Retinal pigment epithelial cell (primary cell): ENCODE data around the gene CDKN2AIP.
A peak's percentile ranks its signal among the peaks of the same experiment; 100 is the strongest.

ENCODE experiments used
- DNase-seq: peaks from one replicate; pipeline ENCODE4 v3.0.0-alpha.2; 2010; ENCODE audit warnings: low read depth
- H3K4me3 ChIP-seq: 2 replicates; pipeline ENCODE4 v1.5.1; 2011; ENCODE audit warnings: mild to moderate bottlenecking, low read length, control low read depth, moderate library complexity
- CTCF ChIP-seq: conservative IDR thresholded peaks from 2 replicates; pipeline ENCODE4 v1.5.1; 2011; ENCODE audit warnings: low read depth, low read length, control low read depth, inconsistent platforms

Gene CDKN2AIP

GRCh38 chr4:183436417-183436816, 8.0 kb upstream of the CDKN2AIP start:
- no peak for DNase-seq
- TF ChIP-seq CTCF, result no peak
- H3K4me3 ChIP-seq, result no peak overlapping the region

DNA sequence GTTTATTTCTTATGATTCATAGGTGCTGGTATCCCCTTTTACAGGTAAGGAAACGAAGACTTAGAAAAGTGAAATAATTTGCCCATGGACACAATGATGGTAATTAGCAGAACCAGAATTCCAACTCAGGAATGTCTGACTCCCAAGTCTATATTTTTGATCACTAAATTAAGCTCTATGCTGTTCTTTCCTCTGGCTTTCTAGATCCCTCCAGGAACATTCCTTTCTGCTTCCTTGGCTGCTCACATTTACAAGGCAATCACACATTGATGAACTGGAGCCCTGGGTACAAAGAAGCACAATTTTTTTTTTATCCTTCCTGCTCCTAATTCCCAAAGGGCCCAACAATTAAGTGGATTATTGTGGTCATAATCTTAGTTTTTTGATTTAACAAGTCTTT, 7.0 kb upstream of the CDKN2AIP start:
- TF ChIP-seq CTCF, result no peak
- no peak for DNase-seq
- no peak overlapping the region for H3K4me3 ChIP-seq

DNA sequence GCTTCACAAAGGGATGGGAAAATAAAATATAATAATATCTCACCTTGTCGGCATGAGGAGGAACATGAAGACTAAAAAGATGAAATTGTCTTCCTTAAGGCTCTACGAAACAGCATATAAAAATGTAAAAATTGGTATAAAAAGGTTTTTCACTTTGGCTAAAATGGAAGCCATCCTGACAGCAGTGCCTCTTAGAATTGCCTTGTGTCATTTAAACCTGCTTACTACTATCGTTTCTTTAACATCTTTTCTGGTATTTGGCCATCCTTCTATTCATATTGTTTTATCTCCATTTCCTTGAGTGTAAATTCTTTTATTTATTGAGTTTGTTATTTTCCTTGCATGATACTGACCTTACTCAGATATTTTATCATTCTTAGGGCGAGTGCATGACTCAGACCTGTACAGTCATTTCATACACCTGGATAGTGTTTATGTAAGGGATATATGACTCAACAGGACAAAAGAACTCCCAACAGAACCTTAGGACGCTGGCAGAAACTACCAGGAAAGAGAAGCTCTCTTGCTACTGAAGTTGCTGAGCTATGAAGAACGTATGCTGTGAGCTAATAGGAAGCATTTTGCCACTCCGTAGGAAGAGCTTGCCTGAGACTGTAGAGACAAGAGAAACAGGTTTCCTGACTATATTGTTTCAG, 5.8 kb upstream of the CDKN2AIP start:
- DNase-seq, result no peak
- TF ChIP-seq CTCF, result no peak
- no peak overlapping the region for H3K4me3 ChIP-seq

GRCh38 chr4:183441276-183441675, 3.2 kb upstream of the CDKN2AIP start:
- no peak for TF ChIP-seq CTCF
- no peak overlapping the region for H3K4me3 ChIP-seq
- DNase-seq, result no peak

DNA sequence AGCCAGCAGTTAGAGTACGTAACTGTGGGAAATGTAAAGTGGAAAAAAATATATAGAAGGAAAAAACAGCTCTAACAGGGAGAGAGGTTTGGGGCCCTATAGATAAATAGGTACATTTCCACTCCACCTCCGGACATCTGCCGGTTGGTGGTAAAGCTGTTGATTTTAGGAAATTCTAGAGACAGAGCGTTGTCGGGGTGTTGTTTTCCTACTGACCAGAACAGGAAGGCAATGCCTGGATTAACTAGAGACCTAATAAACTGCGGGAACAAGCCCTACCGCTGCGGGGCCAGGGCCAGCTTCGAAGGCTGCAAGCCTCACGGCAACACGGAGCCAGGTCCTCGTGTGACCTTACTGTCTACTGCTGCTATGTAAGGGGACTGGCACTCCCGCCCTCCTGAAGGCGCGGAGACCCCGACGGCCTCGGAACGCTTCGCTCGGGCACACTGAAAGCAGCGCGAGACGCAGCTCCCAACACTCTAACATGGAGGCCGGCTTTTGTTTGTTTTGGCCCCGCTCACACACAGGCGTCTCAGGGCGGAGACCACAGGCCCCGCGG, 702 bp upstream of the CDKN2AIP start:
- H3K4me3 ChIP-seq, result peak overlapping the region; percentile 87
- DNase-seq, result no peak
- TF ChIP-seq CTCF, result no peak

- H3K4me3 ChIP-seq, result peak overlapping the region; percentile 87
- DNase-seq, result no peak
- TF ChIP-seq CTCF, result no peak
Measured at GRCh38 chr4:183445097-183445428, 627 bp downstream of the CDKN2AIP start.

GRCh38 chr4:183447646-183448045, 3.2 kb downstream of the CDKN2AIP start:
- no peak for TF ChIP-seq CTCF
- H3K4me3 ChIP-seq, result no peak overlapping the region
- no peak for DNase-seq
